ENCODE data around the gene IQGAP2.
"Not testable (repeated sequence)": the region's sequence is repeated elsewhere in the genome, so short reads cannot be mapped to it uniquely, and the experiment has no call there.

The IQGAP2 gene

GRCh38 chr5:76419597-76420298 is 16.7 kb downstream of the IQGAP2 start:
- no peak for DNase-seq (ENCODE audit: low spot score)

- no peak for DNase-seq (ENCODE audit: low spot score)
Observed at GRCh38 chr5:76422227-76422626, 19.1 kb downstream of the IQGAP2 start.

GRCh38 chr5:76422742-76423141 is 19.7 kb downstream of the IQGAP2 start:
- no peak for DNase-seq (ENCODE audit: low spot score)

GRCh38 chr5:76425146-76425545 is 22.1 kb downstream of the IQGAP2 start:
- DNase-seq (ENCODE audit: low spot score): no peak

- DNase-seq (ENCODE audit: low spot score): no peak
Observed at GRCh38 chr5:76425928-76426804, 23.1 kb downstream of the IQGAP2 start.

- DNase-seq (ENCODE audit: low spot score): no peak
Observed at GRCh38 chr5:76427206-76428140, 24.4 kb downstream of the IQGAP2 start.

- DNase-seq (ENCODE audit: low spot score): not testable (repeated sequence)
Observed at GRCh38 chr5:76428550-76428949, 25.5 kb downstream of the IQGAP2 start.

GRCh38 chr5:76433261-76433660 is 30.2 kb downstream of the IQGAP2 start:
- no peak for DNase-seq (ENCODE audit: low spot score)

GRCh38 chr5:76437507-76437906 is 34.4 kb downstream of the IQGAP2 start:
- not testable (repeated sequence) for DNase-seq (ENCODE audit: low spot score)

- DNase-seq (ENCODE audit: low spot score): no peak
Observed at GRCh38 chr5:76438025-76438424, 34.9 kb downstream of the IQGAP2 start.

DNA sequence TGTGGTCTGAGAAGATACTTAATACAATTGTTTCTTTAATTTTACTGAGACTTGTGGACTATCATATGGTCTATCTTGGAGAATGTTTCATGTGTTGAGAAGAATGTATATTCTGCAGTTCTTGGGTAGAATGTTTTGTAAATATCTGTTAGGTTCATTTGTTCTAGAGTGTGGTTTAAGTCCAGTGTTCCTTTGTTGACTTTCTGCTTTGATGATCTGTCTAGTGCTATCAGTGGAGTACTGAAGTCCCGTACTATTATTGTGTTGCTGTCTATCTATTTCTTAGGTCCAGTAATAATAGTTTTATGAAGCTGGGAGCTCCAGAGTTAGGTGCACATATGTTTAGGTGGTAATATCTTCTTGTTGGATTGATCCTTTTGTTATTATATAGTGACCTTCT is 36.1 kb downstream of the IQGAP2 start:
- no peak for DNase-seq (ENCODE audit: low spot score)

- no peak for DNase-seq (ENCODE audit: low spot score)
Observed at GRCh38 chr5:76439929-76440328, 36.8 kb downstream of the IQGAP2 start.

DNA sequence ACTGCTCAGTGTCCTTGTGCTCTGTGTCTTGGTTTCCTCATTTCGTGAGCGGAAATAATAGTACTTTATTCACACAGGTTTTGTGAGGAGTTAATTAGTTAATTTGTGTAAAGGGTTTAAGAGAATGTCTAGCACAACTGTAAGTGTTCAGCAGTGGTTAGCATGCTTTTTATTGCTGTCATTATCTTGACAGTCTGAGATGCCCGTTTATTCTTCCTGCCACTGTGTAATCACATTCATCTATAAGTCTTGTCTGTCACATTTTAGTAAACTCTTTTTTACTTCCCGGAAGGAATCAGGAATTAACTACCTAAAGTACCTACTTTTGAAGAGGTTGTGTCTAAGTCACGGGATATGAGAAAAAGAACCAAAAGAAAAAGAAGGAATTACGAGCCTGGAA is 38.0 kb downstream of the IQGAP2 start:
- DNase-seq (ENCODE audit: low spot score): no peak

GRCh38 chr5:76441890-76442673 is 39.0 kb downstream of the IQGAP2 start:
- no peak for DNase-seq (ENCODE audit: low spot score)

GRCh38 chr5:76443066-76443800 is 40.1 kb downstream of the IQGAP2 start:
- no peak for DNase-seq (ENCODE audit: low spot score)

DNA sequence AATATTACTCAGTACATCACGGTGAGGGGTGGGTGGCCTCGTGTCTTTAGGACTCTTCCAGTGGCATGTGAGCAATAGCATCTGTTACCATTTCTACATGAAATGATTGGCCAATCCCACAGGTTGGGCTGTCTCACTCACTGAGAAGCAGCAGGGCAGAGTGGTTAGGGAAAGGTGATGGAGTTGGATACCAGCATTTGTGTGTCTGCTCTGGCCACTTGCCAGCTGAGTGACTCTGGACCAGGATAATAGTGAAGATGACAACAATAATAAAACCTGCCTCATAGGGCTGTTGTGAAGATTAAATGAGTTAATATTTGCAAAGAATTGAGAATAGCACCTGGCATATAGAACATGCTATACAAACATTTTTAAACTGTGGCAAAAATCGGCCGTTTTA is 42.0 kb downstream of the IQGAP2 start:
- no peak for DNase-seq (ENCODE audit: low spot score)

- DNase-seq (ENCODE audit: low spot score): no peak
Observed at GRCh38 chr5:76445830-76446229, 42.7 kb downstream of the IQGAP2 start.

- no peak for DNase-seq (ENCODE audit: low spot score)
Observed at GRCh38 chr5:76446776-76447175, 43.7 kb downstream of the IQGAP2 start.

DNA sequence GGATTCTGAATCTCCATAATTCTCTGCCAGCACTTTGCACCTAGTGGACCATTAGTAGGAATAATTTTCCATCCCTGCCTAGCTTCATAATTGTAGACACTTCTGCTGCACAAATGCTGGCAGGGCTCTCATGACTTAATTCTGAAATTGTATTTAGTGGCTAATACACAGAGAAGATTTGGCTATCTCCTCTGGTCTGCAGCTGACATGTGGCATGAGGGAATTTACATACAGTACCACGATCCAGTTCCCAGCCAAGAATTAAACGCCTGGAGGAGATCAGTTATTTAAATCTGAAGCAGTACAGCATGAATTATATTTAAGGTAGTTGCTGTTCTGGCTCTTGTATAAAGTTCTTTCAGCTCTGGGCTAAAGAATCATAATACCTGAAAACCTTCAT is 46.5 kb downstream of the IQGAP2 start:
- DNase-seq (ENCODE audit: low spot score): no peak

DNA sequence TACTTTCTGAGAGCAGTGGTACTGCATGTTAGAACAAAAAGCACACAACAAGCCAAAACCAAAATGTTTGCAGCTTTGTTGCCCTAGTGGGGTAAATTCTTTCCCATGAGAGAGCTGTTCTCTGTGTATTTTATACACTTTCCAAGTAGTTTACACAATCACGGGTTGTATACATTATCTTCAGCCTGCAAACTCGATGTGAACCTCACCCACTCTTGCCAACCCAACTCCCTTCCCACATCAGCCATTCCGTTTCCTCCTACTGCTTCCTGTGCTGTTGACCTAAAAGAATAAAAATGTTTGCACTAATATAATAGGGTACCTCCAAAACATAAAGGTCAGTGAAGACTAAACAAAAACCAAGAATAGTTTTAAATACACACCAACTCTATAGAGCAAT is 47.0 kb downstream of the IQGAP2 start:
- DNase-seq (ENCODE audit: low spot score): no peak

All from hepatic stellate cell (primary cell).